Endometrial microvascular endothelial cells (primary cell): ENCODE measurements around the gene L1CAM. TPM values are rescaled to one million over a fixed set of nuclear protein-coding genes. Genes with fewer than 3 reads are reported as not detected.

Experiments
- in situ Hi-C: cut with HindIII; loops from 2 replicates; pipeline ENCODE4 v1.10.0; 2017; ENCODE audit warnings: low sequenced_read_pairs, low pct_unique_long_range_greater_than_20kb; ENCODE audit errors: inconsistent ontology term
- total RNA-seq: library from RNA; depleted of rRNA; stranded (reverse); fragments of >200 nt; gene quantifications from one replicate; pipeline ENCODE4 v1.2.3, GENCODE V29; 2015; ENCODE audit errors: inconsistent ontology term

L1CAM gene
- total RNA-seq, 1 donor from 2014 or later, result not detected

DNA sequence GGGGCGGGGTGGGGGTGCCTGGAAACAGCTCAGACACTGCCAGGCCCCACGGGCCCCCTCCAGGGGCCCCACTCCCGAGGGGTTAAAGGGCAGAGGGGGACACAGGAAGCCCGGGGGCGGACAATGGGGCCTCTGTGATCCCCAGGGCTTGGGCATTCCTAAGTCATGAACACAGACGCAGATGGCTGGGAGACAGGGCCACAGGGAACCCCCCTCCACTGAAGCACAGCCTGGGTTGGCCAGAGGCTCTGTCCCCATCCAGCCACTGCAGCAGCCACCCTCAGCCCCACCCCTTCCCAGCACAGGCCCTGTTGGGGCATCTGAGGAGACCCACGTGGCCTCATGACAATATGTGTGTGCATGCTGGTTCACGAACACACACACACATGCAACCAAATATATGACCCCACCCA is 3.9 kb downstream of the L1CAM start:
- in situ Hi-C loops, result no loop called here

DNA sequence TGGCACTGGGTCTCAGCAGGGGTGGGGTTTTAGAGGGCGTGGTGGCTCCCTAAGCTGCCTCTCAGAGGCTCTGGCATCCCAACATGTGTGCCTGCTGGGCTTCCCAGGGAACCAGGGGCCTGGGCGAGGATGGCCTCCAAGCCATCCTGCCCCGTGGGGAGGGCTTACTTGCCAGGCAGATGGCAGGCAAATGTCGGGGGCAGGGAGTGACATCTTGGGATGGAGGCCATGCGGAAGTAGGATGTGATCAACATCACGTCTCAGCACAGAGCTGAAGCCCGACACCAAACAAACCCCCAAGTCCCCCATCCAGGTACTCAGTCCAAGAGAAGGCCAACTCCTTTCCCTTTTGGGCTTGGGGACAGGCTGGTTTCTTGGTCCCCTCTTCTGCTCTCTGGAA is 4.7 kb downstream of the L1CAM start:
- in situ Hi-C loops, result no loop called here

DNA sequence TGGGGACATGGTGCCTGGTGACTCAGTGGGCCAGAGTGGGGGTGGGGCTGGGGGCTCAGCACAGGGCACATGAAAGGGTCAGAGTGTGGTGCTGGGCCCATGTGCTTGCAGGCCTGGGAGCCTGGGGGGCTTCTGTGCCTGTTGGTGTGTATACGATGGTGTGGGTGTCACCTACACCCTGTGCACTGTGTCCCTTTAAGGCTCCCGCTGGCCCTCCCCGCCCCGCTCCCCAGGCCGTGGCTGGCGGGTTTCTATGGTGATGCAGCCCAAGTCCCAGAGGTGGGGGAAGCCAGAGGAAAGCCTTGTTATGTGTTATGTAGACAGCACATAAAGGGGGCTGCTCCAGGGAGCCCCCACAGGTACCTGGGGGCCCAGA is 5.5 kb downstream of the L1CAM start:
- in situ Hi-C loops, result no loop called here

DNA sequence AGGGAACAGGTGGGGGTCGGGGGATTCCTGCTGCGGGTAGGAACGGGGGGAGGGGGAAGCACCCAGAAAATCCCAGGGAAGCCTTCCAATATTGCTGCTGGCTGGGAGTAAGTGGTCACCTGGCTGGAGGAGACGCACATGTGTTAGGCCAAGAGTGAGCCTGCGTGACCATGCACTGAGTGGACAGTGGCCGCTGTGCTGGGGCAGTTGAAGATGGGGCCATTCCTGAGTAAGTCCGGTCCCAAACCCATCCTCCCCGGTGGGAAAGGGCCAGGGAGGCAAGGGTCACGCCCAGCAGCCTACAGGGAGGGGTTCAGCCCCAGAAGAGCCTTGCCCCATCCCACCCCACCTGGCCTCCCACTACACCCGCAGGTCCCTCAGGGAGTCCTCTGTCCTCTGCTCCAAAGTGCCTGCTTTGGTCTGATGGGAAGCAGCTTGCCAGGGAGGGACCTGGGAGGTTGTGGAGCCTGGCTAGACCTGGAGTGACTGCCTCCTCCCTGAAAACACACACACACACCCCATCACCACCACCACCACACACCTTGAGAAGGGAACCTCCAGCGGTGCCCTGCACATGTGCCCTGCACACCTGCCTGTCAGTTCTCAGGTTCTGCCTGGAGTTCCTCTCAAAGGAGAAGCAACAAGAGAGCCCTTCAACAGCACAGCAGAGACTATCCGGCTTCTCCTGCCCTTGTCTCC is 6.1 kb downstream of the L1CAM start:
- in situ Hi-C loops, result no loop called here

DNA sequence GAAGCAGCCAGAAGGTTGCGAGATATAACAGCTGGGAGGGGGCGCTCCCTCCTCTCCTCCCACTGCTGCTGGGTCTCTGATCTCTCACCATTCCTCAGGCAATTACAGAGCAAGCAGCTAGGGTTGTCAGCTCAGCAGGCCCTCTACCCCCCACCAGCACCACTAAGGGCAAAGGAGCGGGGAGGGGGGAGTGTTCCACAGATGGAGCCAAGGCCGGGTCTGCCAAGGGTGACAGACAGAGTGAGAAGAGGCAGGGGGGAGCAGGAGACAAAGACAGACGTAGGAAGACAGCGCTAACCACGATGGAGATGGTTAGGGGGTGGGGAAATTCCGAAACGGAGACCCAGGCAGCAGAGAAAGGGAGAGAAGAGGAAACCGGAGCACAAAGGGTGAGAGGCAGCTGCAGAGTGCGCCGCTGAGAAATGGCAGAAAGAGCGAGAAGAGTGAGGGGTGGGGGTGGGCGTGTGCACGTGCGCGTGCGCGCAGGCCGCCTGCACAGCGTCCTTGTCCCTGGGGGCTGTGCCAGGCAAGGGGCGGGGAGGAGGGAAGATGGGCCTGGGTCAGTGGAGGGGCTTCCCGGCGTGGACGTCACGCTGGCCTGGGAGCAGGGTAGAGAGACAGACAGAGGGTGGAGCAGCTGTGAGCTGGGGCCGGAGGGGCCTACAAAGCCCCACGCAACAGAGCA is 6.9 kb downstream of the L1CAM start:
- in situ Hi-C loops, result no loop called here

DNA sequence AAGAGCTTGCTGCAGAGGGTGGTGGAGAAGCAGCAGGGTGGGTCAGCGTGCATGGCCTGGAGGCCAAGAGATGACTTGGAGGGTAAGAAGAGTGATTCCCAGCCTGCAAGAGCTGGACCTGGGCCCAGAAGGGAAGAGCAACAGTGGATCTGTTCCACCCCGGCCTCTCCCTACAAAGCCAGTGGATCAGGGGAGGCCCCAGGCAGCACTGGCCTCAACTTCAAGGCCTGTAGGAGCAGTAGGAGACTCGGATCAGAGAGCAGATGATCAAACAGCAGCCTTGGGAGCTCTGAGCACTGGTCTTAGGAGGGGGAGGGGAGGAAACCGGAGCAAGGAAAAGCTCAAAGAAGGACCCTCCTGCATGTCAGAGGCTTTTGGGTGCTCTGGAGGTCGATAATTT is 7.6 kb downstream of the L1CAM start:
- in situ Hi-C loops, result no loop called here

DNA sequence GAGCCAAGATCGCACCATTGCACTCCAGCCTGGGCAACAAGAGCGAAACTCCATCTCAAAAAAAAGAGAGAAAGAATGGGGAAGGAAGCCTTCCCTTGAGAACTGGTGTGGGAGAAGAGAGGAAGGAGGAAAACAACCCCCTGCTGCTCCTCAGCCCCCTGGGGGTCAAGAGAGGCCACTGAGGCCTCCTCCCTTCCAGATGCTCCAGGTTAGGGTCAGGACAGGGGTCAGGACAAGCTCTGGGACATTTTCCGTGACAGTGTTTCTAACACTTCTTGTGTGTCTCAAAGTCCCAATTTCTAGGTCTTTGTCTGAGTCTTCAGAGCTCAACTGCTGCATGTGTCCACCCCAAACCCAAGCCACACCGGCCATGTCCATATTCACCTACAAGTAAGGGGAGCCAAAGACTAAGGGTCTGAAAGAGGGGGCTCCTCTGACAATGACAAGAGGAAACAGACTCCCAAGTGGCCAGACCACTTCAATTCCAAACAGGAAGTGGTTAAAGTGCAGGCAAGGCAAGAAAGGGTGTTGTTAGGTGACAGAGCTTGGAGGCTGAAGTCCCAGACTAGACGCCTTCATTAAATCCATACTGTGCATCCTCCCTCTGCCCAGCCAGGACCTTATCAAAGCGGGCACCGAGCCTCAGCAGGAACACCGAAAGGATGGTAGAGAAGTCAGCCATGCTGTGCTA is 8.3 kb downstream of the L1CAM start:
- in situ Hi-C loops, result no loop called here

DNA sequence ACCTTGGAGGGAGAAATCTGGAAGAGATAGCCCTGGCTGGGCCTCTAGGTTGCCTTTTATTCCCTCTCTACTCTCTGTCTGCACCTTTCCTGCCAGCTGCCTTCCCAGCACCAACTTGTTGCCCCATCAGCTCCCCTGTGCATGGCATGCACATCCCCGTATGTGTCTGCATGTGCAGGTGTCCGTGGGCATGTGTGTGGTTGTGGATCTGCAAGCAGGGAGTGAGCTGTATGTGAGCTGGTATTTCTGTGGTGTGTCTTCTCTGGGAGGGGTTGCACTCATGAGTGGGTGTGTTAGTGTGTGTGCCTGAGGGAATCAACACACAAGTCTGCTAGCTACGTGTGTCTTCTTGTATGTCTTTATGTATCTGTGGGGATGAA is 9.9 kb downstream of the L1CAM start:
- in situ Hi-C loops, result no loop called here

DNA sequence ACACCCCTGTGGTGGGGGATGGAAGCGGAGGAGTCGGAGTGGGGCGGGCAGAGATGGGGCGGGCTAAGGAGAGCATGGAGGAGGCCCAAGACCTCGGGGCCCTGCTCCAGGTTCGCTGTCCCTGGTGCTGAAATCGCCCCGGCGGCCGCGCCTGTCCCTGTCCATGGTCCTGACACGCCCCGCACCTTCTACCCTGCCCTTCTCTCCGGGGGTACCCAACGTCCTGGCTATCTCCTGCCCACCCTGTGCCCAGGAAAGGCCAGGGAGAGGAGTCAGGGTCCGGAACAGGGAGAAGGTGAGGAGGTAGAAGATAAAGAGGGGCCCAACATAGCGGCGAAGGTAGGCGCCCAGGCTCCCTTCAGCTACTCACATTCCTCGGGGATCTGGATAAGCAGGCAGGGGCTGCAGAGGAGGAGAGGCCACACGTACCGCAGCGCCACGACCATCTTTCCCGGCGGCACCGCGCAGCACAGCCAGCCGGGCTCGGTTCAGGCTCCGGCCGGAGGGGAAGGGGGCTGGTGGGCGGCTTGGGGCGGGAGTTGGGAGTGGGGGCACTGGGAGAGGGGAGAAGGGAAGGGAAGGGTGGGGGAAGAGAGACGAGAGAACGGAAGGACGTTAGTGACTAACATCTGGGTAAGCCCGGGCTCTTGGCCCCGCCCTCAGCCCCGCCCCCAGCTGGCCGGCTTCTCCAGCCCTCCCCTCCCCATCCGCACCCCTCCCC is 10.4 kb downstream of the L1CAM start:
- in situ Hi-C loops, result no loop called here

DNA sequence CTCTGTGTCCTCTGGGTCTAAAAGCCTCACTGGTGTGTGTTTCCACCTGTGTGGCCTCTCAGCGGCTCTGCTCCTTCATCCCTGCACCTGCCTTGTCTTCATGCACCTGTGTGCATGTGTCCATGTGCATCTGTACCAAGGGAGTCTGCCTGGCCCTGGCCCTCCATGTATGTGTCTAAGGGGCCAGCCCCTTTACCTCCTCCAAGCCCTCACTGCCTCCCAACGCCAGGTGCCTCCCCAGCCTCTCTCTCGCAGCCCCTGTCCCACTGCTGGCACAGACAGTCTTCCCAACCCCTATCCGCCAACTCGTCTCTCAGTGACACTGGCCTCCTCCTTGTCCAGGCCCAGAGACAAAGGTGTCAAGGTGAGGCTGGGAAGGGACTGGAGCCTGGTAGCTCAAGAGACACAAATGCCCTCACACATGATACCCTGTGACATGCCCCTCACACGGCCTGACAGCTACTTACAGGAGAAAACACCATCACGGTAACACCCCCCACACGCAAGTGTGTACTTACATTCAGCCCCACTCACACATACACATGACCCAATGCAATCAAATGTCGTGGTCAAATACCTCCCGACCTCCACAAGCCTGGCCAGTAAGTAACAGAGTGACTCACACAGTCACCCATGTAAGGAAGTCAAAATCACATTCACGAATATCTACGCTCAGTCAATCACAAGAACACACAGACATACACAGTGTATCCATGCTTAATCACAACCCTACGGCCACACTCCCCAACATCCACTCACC is 11.4 kb downstream of the L1CAM start:
- in situ Hi-C loops, result no loop called here

DNA sequence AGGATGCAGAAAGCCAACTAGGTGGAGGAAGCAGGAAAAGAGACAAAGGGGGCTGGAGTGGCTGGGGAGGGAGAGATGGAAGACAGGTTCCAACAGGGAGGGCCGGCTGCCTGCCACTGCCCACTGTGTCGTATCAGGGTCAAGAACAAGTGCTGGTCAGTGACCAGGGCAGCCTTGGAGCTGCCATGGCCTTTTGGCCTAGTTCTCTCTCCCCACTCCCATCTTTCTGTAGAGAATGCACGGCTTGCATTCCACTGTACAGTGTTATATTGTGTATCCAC is 11.9 kb downstream of the L1CAM start:
- in situ Hi-C loops, result no loop called here

DNA sequence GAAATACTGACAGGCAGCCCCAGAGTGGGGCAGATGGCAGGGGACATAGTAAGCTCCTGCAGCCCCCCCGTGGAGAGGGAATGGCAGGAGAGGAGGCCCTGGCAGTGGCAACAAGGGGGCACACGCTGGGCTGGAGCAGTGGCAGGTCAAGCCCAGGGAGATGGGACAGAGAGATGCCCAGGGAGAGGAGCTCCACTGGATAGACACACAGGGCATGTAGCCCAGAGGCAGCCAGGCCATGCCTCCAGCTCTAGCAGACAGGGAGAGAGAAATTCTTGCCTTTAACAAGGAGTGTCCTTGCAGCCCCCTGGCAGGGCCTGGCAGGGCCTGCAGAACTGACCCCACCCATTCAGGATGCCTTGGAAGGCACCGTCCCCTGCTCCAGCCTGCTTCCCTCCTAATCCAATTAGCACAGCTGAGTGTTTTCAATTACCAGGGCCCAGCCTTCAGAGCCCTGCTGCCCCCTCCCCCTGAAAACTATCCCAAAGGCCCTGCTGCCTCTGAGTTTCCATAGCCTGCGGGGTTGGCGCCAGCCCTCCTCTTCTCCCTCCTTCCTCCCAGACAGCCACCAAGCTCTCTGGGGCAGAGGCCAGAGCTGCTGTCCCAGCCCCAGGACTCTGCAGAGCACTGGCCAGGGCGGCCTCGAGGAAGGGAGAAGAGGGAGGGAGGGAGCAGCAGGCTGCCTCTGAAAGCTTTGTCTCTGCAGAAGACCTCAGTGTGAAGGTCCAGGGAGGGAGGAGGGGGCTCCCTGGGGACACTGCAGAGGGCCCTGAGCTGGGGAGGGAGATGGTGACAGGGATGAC is 12.5 kb downstream of the L1CAM start:
- in situ Hi-C loops, result no loop called here

DNA sequence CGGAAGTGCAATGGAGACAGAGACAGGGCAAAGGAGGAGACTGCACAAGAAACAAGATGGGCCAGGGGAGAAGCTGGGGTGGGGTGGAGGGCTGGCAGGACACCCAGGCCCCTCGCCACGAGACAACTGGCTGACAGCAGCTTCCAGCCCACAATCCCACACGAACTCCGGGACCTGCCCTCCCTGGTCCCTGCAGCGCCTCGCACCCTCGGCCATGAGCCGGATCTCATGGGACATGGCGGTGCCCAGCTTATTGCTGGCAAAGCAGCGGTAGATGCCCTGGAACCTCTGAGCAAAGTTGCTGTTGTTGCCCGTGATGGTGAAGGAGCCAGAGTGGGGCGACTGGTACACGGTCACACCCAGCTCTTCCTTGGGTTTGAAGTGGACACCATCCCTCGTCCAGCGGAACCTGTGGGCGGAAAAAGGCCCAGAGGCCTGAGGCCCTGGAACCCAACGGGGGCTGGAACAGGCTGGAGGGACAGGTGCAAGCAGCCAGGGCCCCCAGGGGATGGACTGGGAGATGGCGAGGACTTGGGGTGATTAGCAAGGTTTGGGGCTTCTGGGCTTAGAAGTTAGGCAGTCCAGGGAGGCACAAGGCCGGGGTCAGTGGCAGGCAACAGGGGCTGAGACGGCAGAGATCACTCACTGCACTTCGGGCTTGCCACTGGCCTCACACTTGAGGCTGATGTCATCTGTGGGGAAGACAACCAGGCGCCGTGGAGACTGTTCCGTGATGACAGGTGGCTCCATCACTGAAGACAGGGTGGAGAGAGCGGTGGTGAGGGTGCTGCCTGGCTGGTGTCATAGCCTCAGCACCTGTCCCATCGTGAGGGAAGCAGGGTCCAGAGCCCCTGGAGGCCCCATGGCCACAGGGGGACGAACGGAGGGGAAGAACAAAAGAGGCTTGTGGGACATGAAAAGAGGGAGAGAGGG is 13.8 kb downstream of the L1CAM start:
- in situ Hi-C loops, result no loop called here

DNA sequence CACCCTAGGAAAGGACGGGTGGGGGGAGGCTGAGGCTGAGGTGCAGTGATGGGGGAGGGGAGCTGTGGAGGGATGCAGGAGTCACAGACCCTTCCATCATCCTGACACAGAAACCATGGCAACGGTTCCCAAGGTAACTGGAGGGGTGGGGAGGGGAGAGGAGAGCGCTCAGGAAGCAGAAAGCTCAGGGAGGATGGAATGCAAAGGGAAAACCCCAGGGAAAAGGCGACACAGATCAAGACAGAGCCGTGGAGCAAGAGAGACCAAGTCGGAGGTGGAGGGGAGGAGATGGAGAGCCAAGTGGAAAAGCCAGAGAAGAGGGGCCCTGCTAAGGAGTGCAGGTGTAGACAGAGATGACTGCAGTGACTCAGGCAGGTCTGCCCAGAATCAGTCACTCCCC is 14.5 kb downstream of the L1CAM start:
- in situ Hi-C loops, result no loop called here

DNA sequence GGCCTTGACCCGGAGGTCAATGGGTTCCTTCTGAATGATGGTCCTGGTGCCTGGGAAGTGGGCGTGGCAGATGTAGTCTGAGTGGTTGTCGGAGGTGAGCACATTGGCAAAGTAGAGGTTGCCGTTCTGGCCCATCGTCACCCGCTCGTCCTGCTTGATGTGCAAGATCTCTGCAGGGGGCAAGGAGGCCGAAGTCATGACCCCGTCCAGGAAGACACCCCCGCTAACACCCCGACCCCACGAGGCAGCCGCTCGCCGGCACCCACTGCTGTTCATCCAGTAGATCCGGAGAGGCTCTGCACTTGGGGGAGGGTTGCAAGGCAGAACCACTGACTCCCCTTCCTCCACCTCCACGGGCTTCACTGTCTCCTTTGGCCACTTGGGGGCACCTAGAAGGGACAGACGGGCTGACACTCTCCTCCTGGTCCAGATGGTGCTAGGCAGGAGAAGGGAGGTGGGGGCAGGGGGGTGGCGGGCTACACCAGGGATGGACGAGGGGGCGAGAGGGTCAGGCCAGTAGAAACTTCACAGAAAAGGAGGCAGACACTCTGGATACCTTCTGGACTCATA is 15.1 kb downstream of the L1CAM start:
- in situ Hi-C loops, result no loop called here

DNA sequence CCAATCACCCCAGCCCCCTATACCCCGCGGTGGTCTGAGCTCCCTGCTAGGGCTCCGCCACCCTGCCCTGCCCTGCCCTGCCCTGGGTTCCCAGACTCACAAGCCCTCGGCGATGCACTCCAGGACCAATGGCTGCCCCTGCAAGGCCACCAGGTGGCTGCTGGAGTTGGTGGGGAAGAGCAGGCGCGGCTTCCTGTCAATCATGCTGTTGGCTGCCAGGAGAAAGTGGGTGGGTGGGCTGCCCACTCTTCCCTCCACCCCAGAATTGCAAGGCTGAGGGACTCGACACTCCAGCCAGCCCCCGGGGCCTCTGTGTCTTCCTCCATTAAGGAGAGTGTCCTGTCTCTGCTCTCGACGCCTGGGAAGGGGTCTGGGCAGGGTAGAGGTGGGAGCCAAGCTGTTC is 15.7 kb downstream of the L1CAM start:
- in situ Hi-C loops, result no loop called here
